ENCODE results near the gene L3MBTL2. TPM values are rescaled to one million over a fixed set of nuclear protein-coding genes. Genes with fewer than 3 reads are reported as not detected.

The L3MBTL2 gene
- total RNA-seq, 1 experiment from 2014 or later = 33.6 TPM

GRCh38 chr22:41193829-41194228 lies 11.3 kb upstream of the L3MBTL2 start:
- Histone ChIP-seq H2AK5ac (ENCODE audit: insufficient read length, low read length) (no peak overlapping the region), H3K4ac (ENCODE audit: low read depth, low read length) (no peak overlapping the region), H2BK5ac (ENCODE audit: insufficient read length, low read length) (no peak overlapping the region), H4K91ac (ENCODE audit: insufficient read length, low read depth, low read length) (no peak overlapping the region), H4K5ac (ENCODE audit: insufficient read length, low read depth, low read length) (no peak overlapping the region), H3K23me2 (ENCODE audit: insufficient read length, low read depth, low read length, poor library complexity, severe bottlenecking) (peaks cover 12% of the 10 kb centered on the region), H3K14ac (ENCODE audit: insufficient read depth, low read length) (no peak overlapping the region), H4K8ac (replicated peaks; ENCODE audit: insufficient read length, low read depth, low read length) (no peak overlapping the region), H3T11ph (ENCODE audit: low read length) (no peak overlapping the region), H3K27me3 (ENCODE audit: insufficient read depth, low read length) (peaks cover 3% of the 10 kb centered on the region; the same call in 1 of the 2 replicates), H3K23ac (ENCODE audit: insufficient read length, low read depth, low read length) (no peak overlapping the region), H3K79me2 (ENCODE audit: insufficient read depth, low read length) (no peaks in the 10 kb centered on the region), H3K4me1 (ENCODE audit: insufficient read depth, low read length) (no peaks in the 10 kb centered on the region), H2BK15ac (ENCODE audit: low read depth, low read length) (no peak overlapping the region), H3K27ac (ENCODE audit: insufficient read length, low read depth, low read length) (no peak overlapping the region), H2BK120ac (ENCODE audit: low read depth, low read length, poor library complexity, severe bottlenecking) (no peak overlapping the region), H3K9me3 (ENCODE audit: control insufficient read depth, low read depth, low read length) (no peaks in the 10 kb centered on the region), H2AFZ (ENCODE audit: low read length) (no peak overlapping the region), H3K4me2 (ENCODE audit: insufficient read depth, insufficient read length, low read length) (no peak overlapping the region), H4K20me1 (ENCODE audit: control insufficient read depth, insufficient read depth, insufficient read length) (no peaks in the 10 kb centered on the region), H2BK12ac (ENCODE audit: insufficient read length, low read depth, low read length) (no peak overlapping the region), H3K9ac (ENCODE audit: extremely low read depth, insufficient read length, low read length) (no peak overlapping the region), H3K79me1 (ENCODE audit: insufficient read depth, low read depth, low read length, poor library complexity, severe bottlenecking) (no peaks in the 10 kb centered on the region), H3K18ac (ENCODE audit: insufficient read length, low read depth, low read length) (no peak overlapping the region), H3K56ac (ENCODE audit: insufficient read length, low read depth, low read length) (no peak overlapping the region), H2BK20ac (ENCODE audit: low read depth, low read length, poor library complexity, severe bottlenecking) (no peak overlapping the region)
- Mint-ChIP-seq H3K9me3 (no peaks in the 10 kb centered on the region; a peak in 1 of 5 replicates), H3K4me3 (no peak overlapping the region), H3K27ac (no peak overlapping the region), H3K4me1 (peaks cover 10 to 13% of the 10 kb centered on the region in 2 experiments), H3K36me3 (ENCODE audit: insufficient read depth in 1 of 3, low read depth in 3 of 3) (no peaks in the 10 kb centered on the region), H3K27me3 (ENCODE audit: low read depth) (peaks cover 31% of the 10 kb centered on the region)
- TF ChIP-seq CTCF (conservative IDR thresholded peaks at IDR 0.05) = no peak
- no CpG with 5 or more reads among the region's 6 CpGs for WGBS (ENCODE audit: extremely low coverage, insufficient read length, low lambda C conversion rate)
- DNase-seq = no peak
